Measurements from ENCODE around the gene C9orf152.

DNA sequence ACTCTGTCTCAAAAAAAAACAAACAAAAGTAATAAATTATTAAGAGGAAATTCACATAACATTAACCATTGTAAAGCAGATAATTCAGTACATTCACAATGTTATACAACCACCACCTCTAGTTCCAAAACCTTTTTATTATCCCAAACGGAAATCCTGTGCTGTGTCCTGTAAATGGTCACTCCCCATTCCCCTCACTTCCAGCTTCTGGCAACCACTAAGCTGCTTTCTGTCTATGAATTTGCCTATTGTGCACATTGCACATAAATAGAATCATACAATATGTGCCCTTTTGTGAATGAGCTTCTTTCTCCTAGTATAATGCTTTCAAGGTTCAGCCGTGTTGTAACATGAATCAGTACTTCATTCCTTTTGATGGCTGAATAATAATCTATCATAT lies 20.8 kb downstream of the C9orf152 start:
- TF ChIP-seq, protein P1, sequence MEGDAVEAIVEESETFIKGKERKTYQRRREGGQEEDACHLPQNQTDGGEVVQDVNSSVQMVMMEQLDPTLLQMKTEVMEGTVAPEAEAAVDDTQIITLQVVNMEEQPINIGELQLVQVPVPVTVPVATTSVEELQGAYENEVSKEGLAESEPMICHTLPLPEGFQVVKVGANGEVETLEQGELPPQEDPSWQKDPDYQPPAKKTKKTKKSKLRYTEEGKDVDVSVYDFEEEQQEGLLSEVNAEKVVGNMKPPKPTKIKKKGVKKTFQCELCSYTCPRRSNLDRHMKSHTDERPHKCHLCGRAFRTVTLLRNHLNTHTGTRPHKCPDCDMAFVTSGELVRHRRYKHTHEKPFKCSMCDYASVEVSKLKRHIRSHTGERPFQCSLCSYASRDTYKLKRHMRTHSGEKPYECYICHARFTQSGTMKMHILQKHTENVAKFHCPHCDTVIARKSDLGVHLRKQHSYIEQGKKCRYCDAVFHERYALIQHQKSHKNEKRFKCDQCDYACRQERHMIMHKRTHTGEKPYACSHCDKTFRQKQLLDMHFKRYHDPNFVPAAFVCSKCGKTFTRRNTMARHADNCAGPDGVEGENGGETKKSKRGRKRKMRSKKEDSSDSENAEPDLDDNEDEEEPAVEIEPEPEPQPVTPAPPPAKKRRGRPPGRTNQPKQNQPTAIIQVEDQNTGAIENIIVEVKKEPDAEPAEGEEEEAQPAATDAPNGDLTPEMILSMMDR (IDR thresholded peaks at IDR 0.05) = no peak
- no peak for TF ChIP-seq POLR2A (IDR thresholded peaks at IDR 0.05)
